IMR-90 (cell line): ENCODE measurements around the gene NECAB2. TPM values are rescaled to one million over a fixed set of nuclear protein-coding genes. Genes with fewer than 3 reads are reported as not detected.

Source experiments
- ATAC-seq: fragments of 200-7000 bp; cut with Tn5 transposase; 2 replicates; pipeline ENCODE4 v1.9.1; 2020; ENCODE audit warnings: low read depth, mild to moderate bottlenecking, moderate library complexity
- BruUV-seq: library from RNA; stranded (reverse); fragments of 400-500 nt; replicated peaks from 2 replicates; lab custom pipeline; 2021; lab: Mats Ljungman, UMichigan
- CTCF ChIA-PET: fragments of 300-600 bp; formaldehyde crosslinking; extraction: SDS; loops from one replicate; lab custom pipeline; 2021; ENCODE audit warnings: antibody characterized with exemption; lab: Yijun Ruan, JAX
- POLR2A ChIA-PET: fragments of 300-600 bp; sonication (Branson Sonifier 250); formaldehyde crosslinking; loops from one replicate; lab custom pipeline; 2022; ENCODE audit warnings: antibody characterized with exemption; ENCODE audit not compliant: unreplicated experiment; lab: Charles Lee
- DNase-seq: peaks from one replicate; pipeline ENCODE4 v3.0.0; 2013
- H2AFZ ChIP-seq: replicated peaks from 2 replicates; pipeline ENCODE3; 2013; ENCODE audit warnings: low read length, mild to moderate bottlenecking; ENCODE audit not compliant: poor library complexity
- H2AK5ac ChIP-seq: 2 replicates; pipeline ENCODE4 v1.6.1; 2013; ENCODE audit warnings: low read depth, low read length, inconsistent platforms
- H2AK9ac ChIP-seq: replicated peaks from 2 replicates; pipeline ENCODE3; 2013; ENCODE audit warnings: mild to moderate bottlenecking, low read depth, low read length, moderate library complexity; ENCODE audit not compliant: poor library complexity
- H2BK120ac ChIP-seq: 2 replicates; pipeline ENCODE4 v1.6.1; 2013; ENCODE audit warnings: low read depth, low read length, inconsistent platforms
- H2BK15ac ChIP-seq: 3 replicates; pipeline ENCODE4 v1.6.1; 2013; ENCODE audit warnings: low read depth, low read length, inconsistent platforms
- H2BK20ac ChIP-seq: 2 replicates; pipeline ENCODE4 v1.6.1; 2013; ENCODE audit warnings: low read depth, mild to moderate bottlenecking, inconsistent platforms, low read length, moderate library complexity
- H2BK5ac ChIP-seq: 2 replicates; pipeline ENCODE4 v1.6.1; 2013; ENCODE audit warnings: mild to moderate bottlenecking, low read depth, low read length, inconsistent platforms; ENCODE audit not compliant: poor library complexity, severe bottlenecking
- H3K14ac ChIP-seq: replicated peaks from 2 replicates; pipeline ENCODE4 v1.6.1; 2013; ENCODE audit warnings: low read depth, low read length, inconsistent platforms
- H3K18ac ChIP-seq: 2 replicates; pipeline ENCODE4 v1.6.1; 2013; ENCODE audit warnings: low read depth, low read length, control low read depth
- H3K23ac ChIP-seq: 2 replicates; pipeline ENCODE4 v1.6.1; 2013; ENCODE audit warnings: low read depth, low read length, inconsistent platforms
- H3K27ac ChIP-seq: 2 replicates; pipeline ENCODE4 v1.5.1; 2013; ENCODE audit warnings: mild to moderate bottlenecking, control low read depth, low read length; ENCODE audit not compliant: insufficient read depth
- H3K27me3 ChIP-seq: 2 replicates; pipeline ENCODE4 v1.6.1; 2013; ENCODE audit warnings: low read length; ENCODE audit not compliant: control insufficient read depth, insufficient read depth
- H3K36me3 ChIP-seq: 2 replicates; pipeline ENCODE4 v1.6.1; 2013; ENCODE audit warnings: low read length, mixed read lengths; ENCODE audit not compliant: control insufficient read depth, insufficient read depth
- H3K4ac ChIP-seq: 2 replicates; pipeline ENCODE4 v1.6.1; 2013; ENCODE audit warnings: low read depth, low read length, inconsistent platforms
- H3K4me1 ChIP-seq: 2 replicates; pipeline ENCODE4 v1.6.1; 2013; ENCODE audit warnings: low read length, mixed read lengths; ENCODE audit not compliant: control insufficient read depth, insufficient read depth
- H3K4me2 ChIP-seq: 2 replicates; pipeline ENCODE4 v1.6.1; 2013; ENCODE audit warnings: low read depth, mild to moderate bottlenecking, control low read depth, low read length, moderate library complexity
- H3K4me3 ChIP-seq: 2 replicates; pipeline ENCODE4 v1.5.1; 2013; ENCODE audit warnings: low read depth, mild to moderate bottlenecking, control low read depth, low read length, moderate library complexity; ENCODE audit not compliant: insufficient read depth
- H3K56ac ChIP-seq: 2 replicates; pipeline ENCODE4 v1.6.1; 2013; ENCODE audit warnings: low read length, inconsistent platforms; ENCODE audit not compliant: insufficient read depth; ENCODE audit errors: extremely low read depth
- H3K79me1 ChIP-seq, 2 experiments: 2 replicates each; pipeline ENCODE4 v1.6.1; 2013; ENCODE audit warnings: low read length in 2 of 2, inconsistent platforms in 1 of 2, low read depth in 1 of 2
- H3K9ac ChIP-seq: 2 replicates; pipeline ENCODE4 v1.6.1; 2013; ENCODE audit warnings: low read depth, low read length, control low read depth
- H3K9me1 ChIP-seq: 2 replicates; pipeline ENCODE4 v1.6.1; 2013; ENCODE audit warnings: low read length, inconsistent platforms; ENCODE audit not compliant: insufficient read depth
- H3K9me3 ChIP-seq: 2 replicates; pipeline ENCODE4 v1.6.1; 2013; ENCODE audit warnings: low read length; ENCODE audit not compliant: control insufficient read depth, insufficient read depth
- H4K20me1 ChIP-seq: 2 replicates; pipeline ENCODE4 v1.6.1; 2013; ENCODE audit warnings: low read length, inconsistent platforms; ENCODE audit not compliant: insufficient read depth
- H4K5ac ChIP-seq: 2 replicates; pipeline ENCODE4 v1.6.1; 2013; ENCODE audit warnings: mild to moderate bottlenecking, low read depth, low read length, control low read depth
- H4K8ac ChIP-seq, 2 experiments: 2 replicates each; pipeline ENCODE4 v1.6.1; 2013; ENCODE audit warnings: low read depth in 2 of 2, low read length in 2 of 2, control low read depth in 1 of 2, inconsistent platforms in 1 of 2
- H4K91ac ChIP-seq: 2 replicates; pipeline ENCODE4 v1.6.1; 2013; ENCODE audit warnings: low read depth, low read length, inconsistent platforms; ENCODE audit not compliant: insufficient read depth
- BHLHE40 ChIP-seq: fragments of 150-350 bp; IDR thresholded peaks from 2 replicates; pipeline ENCODE4 v1.6.1; 2016; ENCODE audit warnings: mild to moderate bottlenecking, low read depth, low read length
- ELK1 ChIP-seq: fragments of 150-350 bp; IDR thresholded peaks from 2 replicates; pipeline ENCODE4 v1.6.1; 2016; ENCODE audit warnings: low read depth, mild to moderate bottlenecking, low read length, moderate library complexity, borderline replicate concordance
- MAZ ChIP-seq: IDR thresholded peaks from 2 replicates; pipeline ENCODE4 v1.6.1; 2012; ENCODE audit warnings: low read depth, mild to moderate bottlenecking, low read length, improper control_type of control experiment, moderate library complexity, borderline replicate concordance
- RFX5 ChIP-seq: IDR thresholded peaks from 2 replicates; pipeline ENCODE4 v1.8.0; 2012; ENCODE audit warnings: low read depth, mild to moderate bottlenecking, low read length, moderate library complexity
- WGBS, 2 experiments: methylation state at CpG; one replicate each; pipeline versions ENCODE4 v1.1.5 to v1.1.7; 2013; ENCODE audit warnings: missing lambda C conversion rate in 2 of 2; ENCODE audit not compliant: insufficient read length in 1 of 2; ENCODE audit errors: extremely low coverage in 2 of 2; 5-methylcytosine and 5-hydroxymethylcytosine counted together
- dilution Hi-C: fragments of 300-500 bp; cut with HindIII; formaldehyde crosslinking; loops from one replicate; pipeline ENCODE4 v1.14.3; 2018; ENCODE audit warnings: low sequenced_read_pairs; ENCODE audit not compliant: unreplicated experiment
- in situ Hi-C: fragments of 300-500 bp; cut with MboI; formaldehyde crosslinking; loops from 3 replicates; pipeline ENCODE4 v1.14.3; 2019; ENCODE audit warnings: low sequenced_read_pairs, inconsistent platforms, mixed read lengths
- intact Hi-C: fragments of 100-400 bp; cut with micrococcal nuclease; formaldehyde crosslinking; loops from 2 replicates; pipeline ENCODE4 v1.10.0; 2022
- polyA plus RNA-seq, 3 experiments: library from polyadenylated mRNA; depleted of rRNA; stranded (reverse); fragments of >200 nt; gene quantifications; 2 replicates each; pipeline ENCODE4 v1.2.3, GENCODE V29; 2012; ENCODE audit warnings: low replicate concordance in 1 of 3
- total RNA-seq: library from RNA; depleted of rRNA; stranded (reverse); fragments of >200 nt; gene quantifications from 2 replicates; pipeline ENCODE4 v1.2.3, GENCODE V29; 2012

Gene NECAB2
- total and polyA plus RNA-seq, 2 of the 4 experiments (the other 2 are of a cell fraction) = 0.27 TPM; not detected in 1

GRCh38 chr16:83995754-83996153 is 27.7 kb downstream of the NECAB2 start:
- H3K23ac ChIP-seq = no peak overlapping the region
- intact Hi-C loops = no loop called here
- ChIA-PET POLR2A (interaction anchor here (0.5 kb wide), 1 partner anchor 120 kb away, joined by 4 read pairs; no protein-coding TSS in a partner anchor), CTCF (no interaction called here)
- H2AK5ac ChIP-seq = peak overlapping the region; percentile 48; the same call in 1 of the 2 replicates
- no peak overlapping the region for H3K4me2 ChIP-seq
- no peak overlapping the region for H4K91ac ChIP-seq
- ATAC-seq (peak; percentile 78), DNase-seq (peak; percentile 10)
- H3K18ac ChIP-seq = no peak overlapping the region
- H3K4me3 ChIP-seq = no peak overlapping the region
- TF ChIP-seq ELK1 (no peak), BHLHE40 (no peak), RFX5 (no peak), MAZ (no peak)
- H3K56ac ChIP-seq = no peak overlapping the region
- H4K8ac ChIP-seq = peak overlapping the region in 1 of 2 experiments; percentile 21; a peak in 1 of 4 replicates
- H3K9me3 ChIP-seq = no peaks in the 10 kb centered on the region
- H4K20me1 ChIP-seq = no peaks in the 10 kb centered on the region
- H2AFZ ChIP-seq = peak overlapping the region; percentile 86
- no peak overlapping the region for H2AK9ac ChIP-seq
- WGBS, 2 experiments = 0% methylated on average over 1 of the region's 21 CpGs; no CpG with 5 or more reads in 1 of the 2 experiments
- no peaks in the 10 kb centered on the region for H3K79me1 ChIP-seq
- H2BK15ac ChIP-seq = no peak overlapping the region
- H3K4ac ChIP-seq = no peak overlapping the region
- H3K4me1 ChIP-seq = peaks cover 7% of the 10 kb centered on the region; the same call in 1 of the 2 replicates
- no peak overlapping the region for H3K9ac ChIP-seq
- no peak overlapping the region for H2BK20ac ChIP-seq
- no peak overlapping the region for H2BK120ac ChIP-seq
- in situ Hi-C loops = no loop called here
- H2BK5ac ChIP-seq = no peak overlapping the region
- no peaks in the 10 kb centered on the region for H3K36me3 ChIP-seq
- BruUV-seq = no TSS peak
- H3K14ac ChIP-seq = no peak overlapping the region
- H3K27ac ChIP-seq = no peak overlapping the region
- H3K27me3 ChIP-seq = peaks cover 6% of the 10 kb centered on the region; the same call in 1 of the 2 replicates
- H3K9me1 ChIP-seq = 0 out of 2 replicates have a peak, but pooled peaks cover 4% of the 10 kb centered on the region
- dilution Hi-C loops = no loop called here
- no peak overlapping the region for H4K5ac ChIP-seq
